Measurements from ENCODE around the gene GINS1.
"Not testable (repeated sequence)": the region's sequence is repeated elsewhere in the genome, so short reads cannot be mapped to it uniquely, and the experiment has no call there.

Gene GINS1

GRCh38 chr20:25399037-25399430, 8.4 kb upstream of the GINS1 start:
- no peak overlapping the region for H3K4me3 ChIP-seq (ENCODE audit: control insufficient read depth, low read depth, low read length)
- DNase-seq (ENCODE audit: low read depth): peak; percentile 83
- TF ChIP-seq CTCF (conservative IDR thresholded peaks at IDR 0.05; ENCODE audit: control insufficient read depth, insufficient read depth, low read depth, low read length): peak; percentile 72

- H3K4me3 ChIP-seq (ENCODE audit: control insufficient read depth, low read depth, low read length); DNase-seq (ENCODE audit: low read depth): not testable (repeated sequence)
Observed at GRCh38 chr20:25400291-25400732, 7.2 kb upstream of the GINS1 start.

GRCh38 chr20:25402583-25402982, 4.9 kb upstream of the GINS1 start:
- DNase-seq (ENCODE audit: low read depth): no peak
- no peak for TF ChIP-seq CTCF (conservative IDR thresholded peaks at IDR 0.05; ENCODE audit: control insufficient read depth, insufficient read depth, low read depth, low read length)
- H3K4me3 ChIP-seq (ENCODE audit: control insufficient read depth, low read depth, low read length): no peak overlapping the region

- TF ChIP-seq CTCF (conservative IDR thresholded peaks at IDR 0.05; ENCODE audit: control insufficient read depth, insufficient read depth, low read depth, low read length): no peak
- peak overlapping the region; percentile 69 for H3K4me3 ChIP-seq (ENCODE audit: control insufficient read depth, low read depth, low read length)
- no peak for DNase-seq (ENCODE audit: low read depth)
Observed at GRCh38 chr20:25408170-25408547, 686 bp downstream of the GINS1 start.

DNA sequence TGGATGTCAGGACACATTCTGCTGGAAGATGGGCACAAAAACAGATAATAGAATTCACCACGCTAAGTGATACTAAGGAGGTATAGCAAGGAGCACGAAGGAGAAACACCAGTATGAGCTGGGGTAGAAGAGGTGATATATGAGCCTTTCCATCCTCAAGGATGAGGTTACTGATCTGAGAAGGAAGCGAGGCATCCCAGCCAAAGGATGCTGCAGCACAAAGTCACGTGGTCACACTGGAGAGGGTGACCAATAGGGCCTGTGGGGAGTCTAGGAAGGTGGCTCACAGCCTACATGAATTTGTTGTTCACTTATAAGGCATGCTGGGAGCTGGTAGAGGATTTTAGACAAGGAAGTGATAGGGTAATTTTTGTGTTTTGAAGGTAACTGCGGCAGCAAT, 1.4 kb downstream of the GINS1 start:
- DNase-seq (ENCODE audit: low read depth): peak; percentile 20
- H3K4me3 ChIP-seq (ENCODE audit: control insufficient read depth, low read depth, low read length): no peak overlapping the region
- TF ChIP-seq CTCF (conservative IDR thresholded peaks at IDR 0.05; ENCODE audit: control insufficient read depth, insufficient read depth, low read depth, low read length): no peak

GRCh38 chr20:25418776-25419175, 11.3 kb downstream of the GINS1 start:
- no peak for TF ChIP-seq CTCF (conservative IDR thresholded peaks at IDR 0.05; ENCODE audit: control insufficient read depth, insufficient read depth, low read depth, low read length)
- no peak overlapping the region for H3K4me3 ChIP-seq (ENCODE audit: control insufficient read depth, low read depth, low read length)
- peak; percentile 66 for DNase-seq (ENCODE audit: low read depth)

GRCh38 chr20:25421102-25421501, 13.6 kb downstream of the GINS1 start:
- no peak for TF ChIP-seq CTCF (conservative IDR thresholded peaks at IDR 0.05; ENCODE audit: control insufficient read depth, insufficient read depth, low read depth, low read length)
- DNase-seq (ENCODE audit: low read depth): peak; percentile 30
- no peak overlapping the region for H3K4me3 ChIP-seq (ENCODE audit: control insufficient read depth, low read depth, low read length)

All from fibroblast of mammary gland (primary cell).